Neural cell (in vitro differentiated cells): ENCODE measurements around the gene SYT7. TPM values are rescaled to one million over a fixed set of nuclear protein-coding genes. Genes with fewer than 3 reads are reported as not detected.
A peak's percentile ranks its signal among the peaks of the same experiment; 100 is the strongest.

Experiments used
- H2AFZ ChIP-seq: fragments of 200-600, 300-800 bp; sonication (generic), shearing (Covaris generic); 2 replicates; pipeline ENCODE4 v1.6.0; 2014; ENCODE audit warnings: low read depth, mild to moderate bottlenecking, antibody characterized with exemption, low read length, moderate library complexity
- H3F3A ChIP-seq: fragments of 200-600 bp; shearing (Covaris generic); 2 replicates; pipeline ENCODE4 v1.6.1; 2016; ENCODE audit warnings: mild to moderate bottlenecking, moderate library complexity, mixed read lengths, antibody characterized with exemption, low read length; ENCODE audit not compliant: insufficient read depth, poor library complexity, severe bottlenecking
- H3K27ac ChIP-seq: fragments of 200-600, 300-800 bp; sonication (generic), shearing (Covaris generic); 2 replicates; pipeline ENCODE4 v1.5.1; 2014; ENCODE audit warnings: mild to moderate bottlenecking, low read length, moderate library complexity
- H3K27me3 ChIP-seq: fragments of 300-800, 200-600 bp; sonication (generic), shearing (Covaris generic); 2 replicates; pipeline ENCODE4 v1.6.0; 2014; ENCODE audit warnings: mild to moderate bottlenecking, low read depth, low read length, moderate library complexity; ENCODE audit not compliant: insufficient read depth
- H3K36me3 ChIP-seq: fragments of 300-800, 200-600 bp; sonication (generic), shearing (Covaris generic); 2 replicates; pipeline ENCODE4 v1.5.1; 2014; ENCODE audit warnings: mild to moderate bottlenecking, antibody characterized with exemption, low read length, moderate library complexity; ENCODE audit not compliant: insufficient read depth
- H3K4me2 ChIP-seq: fragments of 300-800, 200-600 bp; sonication (generic), shearing (Covaris generic); 2 replicates; pipeline ENCODE4 v1.6.0; 2014; ENCODE audit warnings: mild to moderate bottlenecking, low read length
- H3K4me3 ChIP-seq: fragments of 300-800, 200-600 bp; sonication (generic), shearing (Covaris generic); 2 replicates; pipeline ENCODE4 v1.5.1; 2014; ENCODE audit warnings: mild to moderate bottlenecking, low read length, moderate library complexity
- H3K79me2 ChIP-seq: fragments of 200-600 bp; shearing (Covaris generic); replicated peaks from 2 replicates; pipeline ENCODE4 v1.6.0; 2014; ENCODE audit warnings: mild to moderate bottlenecking, low read length, moderate library complexity; ENCODE audit not compliant: insufficient read depth
- H3K9ac ChIP-seq: fragments of 300-800, 200-600 bp; sonication (generic), shearing (Covaris generic); 2 replicates; pipeline ENCODE4 v1.6.1; 2016; ENCODE audit warnings: mild to moderate bottlenecking, low read length, mixed read lengths
- H3K9me2 ChIP-seq: fragments of 200-600 bp; shearing (Covaris generic); 2 replicates; pipeline ENCODE4 v1.6.1; 2016; ENCODE audit warnings: mild to moderate bottlenecking, low read length, mixed read lengths; ENCODE audit not compliant: insufficient read depth
- H3K9me3 ChIP-seq: fragments of 200-600, 300-800 bp; sonication (generic), shearing (Covaris generic); 2 replicates; pipeline ENCODE4 v1.6.1; 2016; ENCODE audit warnings: mild to moderate bottlenecking, mixed run types, low read length, moderate library complexity, mixed read lengths
- H4K20me1 ChIP-seq: fragments of 200-600 bp; shearing (Covaris generic); 2 replicates; pipeline ENCODE4 v1.6.1; 2016; ENCODE audit warnings: mild to moderate bottlenecking, mixed run types; ENCODE audit not compliant: insufficient read depth
- EP300 ChIP-seq: fragments of 450-650 bp; conservative IDR thresholded peaks from 2 replicates; pipeline ENCODE4 v1.6.1; 2014; ENCODE audit warnings: antibody characterized with exemption, mild to moderate bottlenecking, moderate library complexity; ENCODE audit not compliant: poor library complexity, severe bottlenecking
- EZH2 ChIP-seq: fragments of 200-600, 300-800 bp; shearing (Covaris generic), sonication (generic); IDR thresholded peaks from 2 replicates; pipeline ENCODE4 v1.6.1; 2014; ENCODE audit warnings: antibody characterized with exemption, low read length, borderline replicate concordance, mild to moderate bottlenecking; ENCODE audit not compliant: insufficient read depth, poor library complexity, severe bottlenecking
- MXI1 ChIP-seq: fragments of 450-650 bp; conservative IDR thresholded peaks from 2 replicates; pipeline ENCODE4 v1.6.1; 2014; ENCODE audit warnings: antibody characterized with exemption, mild to moderate bottlenecking; ENCODE audit not compliant: poor library complexity, severe bottlenecking
- POLR2AphosphoS5 ChIP-seq: IDR thresholded peaks from 2 replicates; pipeline ENCODE4 v1.6.1; 2012
- RAD21 ChIP-seq: fragments of 450-650 bp; conservative IDR thresholded peaks from 2 replicates; pipeline ENCODE4 v1.6.1; 2014; ENCODE audit warnings: antibody characterized with exemption, mild to moderate bottlenecking, moderate library complexity
- REST ChIP-seq: IDR thresholded peaks from 2 replicates; pipeline ENCODE4 v1.6.1; 2012; ENCODE audit warnings: borderline replicate concordance
- SMC3 ChIP-seq: fragments of 450-650 bp; conservative IDR thresholded peaks from 2 replicates; pipeline ENCODE4 v1.6.1; 2014; ENCODE audit warnings: antibody characterized with exemption, mild to moderate bottlenecking, moderate library complexity; ENCODE audit not compliant: poor library complexity
- TAF1 ChIP-seq: IDR thresholded peaks from 2 replicates; pipeline ENCODE4 v1.6.1; 2012; ENCODE audit warnings: low read depth
- polyA plus RNA-seq: library from polyadenylated mRNA; depleted of rRNA; stranded (reverse); fragments of >200 nt; gene quantifications from 2 replicates; pipeline ENCODE4 v1.2.3, GENCODE V29; 2014
- TF ChIP-seq, protein P1 (sequence below): fragments of 450-650 bp; IDR thresholded peaks from 2 replicates; pipeline ENCODE4 v1.5.1; 2014; ENCODE audit warnings: antibody characterized with exemption, mild to moderate bottlenecking, moderate library complexity; ENCODE audit not compliant: poor library complexity, severe bottlenecking

The SYT7 gene
- polyA plus RNA-seq, 1 donor from 2014 or later = 14.0 TPM

GRCh38 chr11:61509043-61510029, 71.5 kb downstream of the SYT7 start:
- no peaks in the 10 kb centered on the region for H3K79me2 ChIP-seq
- H3K4me2 ChIP-seq = no peak overlapping the region
- H2AFZ ChIP-seq = no peak overlapping the region
- peak overlapping the region; percentile 69 for H3K9ac ChIP-seq
- no peaks in the 10 kb centered on the region for H3K9me2 ChIP-seq
- no peaks in the 10 kb centered on the region for H3K27me3 ChIP-seq
- peak overlapping the region; percentile 83 for H3K4me3 ChIP-seq
- H3K9me3 ChIP-seq = no peaks in the 10 kb centered on the region
- H3K27ac ChIP-seq = peak overlapping the region; percentile 72
- H3F3A ChIP-seq = no peaks in the 10 kb centered on the region
- H3K36me3 ChIP-seq = no peaks in the 10 kb centered on the region
- TF ChIP-seq, protein P1, sequence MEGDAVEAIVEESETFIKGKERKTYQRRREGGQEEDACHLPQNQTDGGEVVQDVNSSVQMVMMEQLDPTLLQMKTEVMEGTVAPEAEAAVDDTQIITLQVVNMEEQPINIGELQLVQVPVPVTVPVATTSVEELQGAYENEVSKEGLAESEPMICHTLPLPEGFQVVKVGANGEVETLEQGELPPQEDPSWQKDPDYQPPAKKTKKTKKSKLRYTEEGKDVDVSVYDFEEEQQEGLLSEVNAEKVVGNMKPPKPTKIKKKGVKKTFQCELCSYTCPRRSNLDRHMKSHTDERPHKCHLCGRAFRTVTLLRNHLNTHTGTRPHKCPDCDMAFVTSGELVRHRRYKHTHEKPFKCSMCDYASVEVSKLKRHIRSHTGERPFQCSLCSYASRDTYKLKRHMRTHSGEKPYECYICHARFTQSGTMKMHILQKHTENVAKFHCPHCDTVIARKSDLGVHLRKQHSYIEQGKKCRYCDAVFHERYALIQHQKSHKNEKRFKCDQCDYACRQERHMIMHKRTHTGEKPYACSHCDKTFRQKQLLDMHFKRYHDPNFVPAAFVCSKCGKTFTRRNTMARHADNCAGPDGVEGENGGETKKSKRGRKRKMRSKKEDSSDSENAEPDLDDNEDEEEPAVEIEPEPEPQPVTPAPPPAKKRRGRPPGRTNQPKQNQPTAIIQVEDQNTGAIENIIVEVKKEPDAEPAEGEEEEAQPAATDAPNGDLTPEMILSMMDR = peak; percentile 95
- TF ChIP-seq POLR2AphosphoS5 = peak; percentile 31
- peak; percentile 71 for TF ChIP-seq RAD21
- peak; percentile 24 for TF ChIP-seq EP300
- TF ChIP-seq TAF1 = no peak
- peak; percentile 59 for TF ChIP-seq MXI1
- no peak for TF ChIP-seq EZH2
- peak; percentile 71 for TF ChIP-seq SMC3
- TF ChIP-seq REST = no peak
- H4K20me1 ChIP-seq = no peaks in the 10 kb centered on the region

DNA sequence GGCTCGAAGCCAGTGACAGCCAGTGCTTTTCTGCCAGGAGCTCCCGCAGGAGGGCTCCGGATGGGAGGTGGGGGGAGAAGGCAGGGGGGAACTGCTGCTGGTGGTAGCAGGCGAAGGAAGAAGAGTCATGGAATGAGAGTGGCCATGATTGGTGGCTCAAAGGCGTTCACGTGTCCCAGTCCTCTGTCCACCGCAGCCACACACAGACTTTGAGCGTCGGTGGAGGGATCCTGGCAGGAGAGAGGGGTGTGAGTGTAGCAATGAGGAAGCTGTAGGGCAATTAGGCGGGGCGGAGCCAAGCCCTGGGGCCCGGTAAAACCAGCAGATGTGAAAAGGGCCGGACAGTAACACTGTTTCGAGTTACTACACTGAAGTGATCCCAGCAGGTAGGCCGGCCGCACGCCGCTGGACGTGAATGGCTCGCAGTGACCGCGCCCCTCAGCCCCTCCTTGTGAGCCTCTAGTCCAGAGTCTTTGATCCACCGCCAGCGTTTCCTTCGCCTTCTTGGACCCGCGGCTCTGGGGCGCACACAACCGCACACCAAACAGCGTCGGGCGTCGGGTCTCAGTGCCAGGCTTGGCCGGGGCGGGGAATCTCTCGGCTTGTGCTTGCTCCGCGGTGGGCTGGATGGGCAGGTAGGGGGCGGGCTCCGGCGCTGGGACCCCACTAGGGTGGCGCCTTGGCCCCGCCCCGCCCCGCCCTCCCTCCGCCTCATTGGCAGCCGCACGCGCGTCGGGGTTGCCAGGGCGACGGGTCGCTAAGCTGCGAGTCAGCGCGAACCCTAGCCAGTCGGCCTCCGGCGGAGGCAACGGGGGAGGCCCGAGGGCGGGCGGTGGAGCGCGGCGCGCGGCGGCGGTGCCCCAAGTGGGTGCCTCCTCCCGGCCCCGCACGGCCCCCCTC, 72.7 kb downstream of the SYT7 start, which contains the start of gene LRRC10B:
Gene LRRC10B (plus strand): TSS at position 788 of the 900 bp plus-strand sequence. CDS start 250 bp downstream, outside the sequence.
- Histone ChIP-seq H3K9me2 (no peaks in the 10 kb centered on the region), H3K27me3 (no peaks in the 10 kb centered on the region), H3K9ac (peak within 1 kb of the TSS; percentile 69), H3K4me3 (peak within 1 kb of the TSS; percentile 83), H3K4me2 (no peak within 1 kb of the TSS), H3K9me3 (no peaks in the 10 kb centered on the region), H3K79me2 (no peaks in the 10 kb centered on the region), H4K20me1 (no peaks in the 10 kb centered on the region), H3K36me3 (no peaks in the 10 kb centered on the region), H3F3A (no peaks in the 10 kb centered on the region), H3K27ac (peak within 1 kb of the TSS; percentile 72), H2AFZ (no peak within 1 kb of the TSS)
- TF ChIP-seq POLR2AphosphoS5 (peak; percentile 82), EP300 (no peak), SMC3 (peak; percentile 32), RAD21 (no peak), TAF1 (no peak), EZH2 (no peak), REST (peak; percentile 37), MXI1 (peak; percentile 48)
- TF ChIP-seq, protein P1 = peak; percentile 43
